IMR-90 (cell line): Measurements from ENCODE around the gene ZC3H7B. TPM values are rescaled to one million over a fixed set of nuclear protein-coding genes. Genes with fewer than 3 reads are reported as not detected.

ENCODE experiments used
- ATAC-seq: fragments of 200-7000 bp; cut with Tn5 transposase; 2 replicates; pipeline ENCODE4 v1.9.1; 2020; ENCODE audit warnings: low read depth, mild to moderate bottlenecking, moderate library complexity
- BruUV-seq: library from RNA; stranded (reverse); fragments of 400-500 nt; replicated peaks from 2 replicates; lab custom pipeline; 2021; lab: Mats Ljungman, UMichigan
- CTCF ChIA-PET: fragments of 300-600 bp; formaldehyde crosslinking; extraction: SDS; loops from one replicate; lab custom pipeline; 2021; ENCODE audit warnings: antibody characterized with exemption; lab: Yijun Ruan, JAX
- POLR2A ChIA-PET: fragments of 300-600 bp; sonication (Branson Sonifier 250); formaldehyde crosslinking; loops from one replicate; lab custom pipeline; 2022; ENCODE audit warnings: antibody characterized with exemption; ENCODE audit not compliant: unreplicated experiment; lab: Charles Lee
- DNase-seq: peaks from one replicate; pipeline ENCODE4 v3.0.0; 2013
- H2AFZ ChIP-seq: replicated peaks from 2 replicates; pipeline ENCODE3; 2013; ENCODE audit warnings: low read length, mild to moderate bottlenecking; ENCODE audit not compliant: poor library complexity
- H2AK5ac ChIP-seq: 2 replicates; pipeline ENCODE4 v1.6.1; 2013; ENCODE audit warnings: low read depth, low read length, inconsistent platforms
- H2AK9ac ChIP-seq: replicated peaks from 2 replicates; pipeline ENCODE3; 2013; ENCODE audit warnings: mild to moderate bottlenecking, low read depth, low read length, moderate library complexity; ENCODE audit not compliant: poor library complexity
- H2BK120ac ChIP-seq: 2 replicates; pipeline ENCODE4 v1.6.1; 2013; ENCODE audit warnings: low read depth, low read length, inconsistent platforms
- H2BK15ac ChIP-seq: 3 replicates; pipeline ENCODE4 v1.6.1; 2013; ENCODE audit warnings: low read depth, low read length, inconsistent platforms
- H2BK20ac ChIP-seq: 2 replicates; pipeline ENCODE4 v1.6.1; 2013; ENCODE audit warnings: low read depth, mild to moderate bottlenecking, inconsistent platforms, low read length, moderate library complexity
- H2BK5ac ChIP-seq: 2 replicates; pipeline ENCODE4 v1.6.1; 2013; ENCODE audit warnings: mild to moderate bottlenecking, low read depth, low read length, inconsistent platforms; ENCODE audit not compliant: poor library complexity, severe bottlenecking
- H3K14ac ChIP-seq: replicated peaks from 2 replicates; pipeline ENCODE4 v1.6.1; 2013; ENCODE audit warnings: low read depth, low read length, inconsistent platforms
- H3K18ac ChIP-seq: 2 replicates; pipeline ENCODE4 v1.6.1; 2013; ENCODE audit warnings: low read depth, low read length, control low read depth
- H3K23ac ChIP-seq: 2 replicates; pipeline ENCODE4 v1.6.1; 2013; ENCODE audit warnings: low read depth, low read length, inconsistent platforms
- H3K27ac ChIP-seq: 2 replicates; pipeline ENCODE4 v1.5.1; 2013; ENCODE audit warnings: mild to moderate bottlenecking, control low read depth, low read length; ENCODE audit not compliant: insufficient read depth
- H3K27me3 ChIP-seq: 2 replicates; pipeline ENCODE4 v1.6.1; 2013; ENCODE audit warnings: low read length; ENCODE audit not compliant: control insufficient read depth, insufficient read depth
- H3K36me3 ChIP-seq: 2 replicates; pipeline ENCODE4 v1.6.1; 2013; ENCODE audit warnings: low read length, mixed read lengths; ENCODE audit not compliant: control insufficient read depth, insufficient read depth
- H3K4ac ChIP-seq: 2 replicates; pipeline ENCODE4 v1.6.1; 2013; ENCODE audit warnings: low read depth, low read length, inconsistent platforms
- H3K4me1 ChIP-seq: 2 replicates; pipeline ENCODE4 v1.6.1; 2013; ENCODE audit warnings: low read length, mixed read lengths; ENCODE audit not compliant: control insufficient read depth, insufficient read depth
- H3K4me2 ChIP-seq: 2 replicates; pipeline ENCODE4 v1.6.1; 2013; ENCODE audit warnings: low read depth, mild to moderate bottlenecking, control low read depth, low read length, moderate library complexity
- H3K4me3 ChIP-seq: 2 replicates; pipeline ENCODE4 v1.5.1; 2013; ENCODE audit warnings: low read depth, mild to moderate bottlenecking, control low read depth, low read length, moderate library complexity; ENCODE audit not compliant: insufficient read depth
- H3K56ac ChIP-seq: 2 replicates; pipeline ENCODE4 v1.6.1; 2013; ENCODE audit warnings: low read length, inconsistent platforms; ENCODE audit not compliant: insufficient read depth; ENCODE audit errors: extremely low read depth
- H3K79me1 ChIP-seq, 2 experiments: 2 replicates each; pipeline ENCODE4 v1.6.1; 2013; ENCODE audit warnings: low read length in 2 of 2, inconsistent platforms in 1 of 2, low read depth in 1 of 2
- H3K9ac ChIP-seq: 2 replicates; pipeline ENCODE4 v1.6.1; 2013; ENCODE audit warnings: low read depth, low read length, control low read depth
- H3K9me1 ChIP-seq: 2 replicates; pipeline ENCODE4 v1.6.1; 2013; ENCODE audit warnings: low read length, inconsistent platforms; ENCODE audit not compliant: insufficient read depth
- H3K9me3 ChIP-seq: 2 replicates; pipeline ENCODE4 v1.6.1; 2013; ENCODE audit warnings: low read length; ENCODE audit not compliant: control insufficient read depth, insufficient read depth
- H4K20me1 ChIP-seq: 2 replicates; pipeline ENCODE4 v1.6.1; 2013; ENCODE audit warnings: low read length, inconsistent platforms; ENCODE audit not compliant: insufficient read depth
- H4K5ac ChIP-seq: 2 replicates; pipeline ENCODE4 v1.6.1; 2013; ENCODE audit warnings: mild to moderate bottlenecking, low read depth, low read length, control low read depth
- H4K8ac ChIP-seq, 2 experiments: 2 replicates each; pipeline ENCODE4 v1.6.1; 2013; ENCODE audit warnings: low read depth in 2 of 2, low read length in 2 of 2, control low read depth in 1 of 2, inconsistent platforms in 1 of 2
- H4K91ac ChIP-seq: 2 replicates; pipeline ENCODE4 v1.6.1; 2013; ENCODE audit warnings: low read depth, low read length, inconsistent platforms; ENCODE audit not compliant: insufficient read depth
- CEBPB ChIP-seq: IDR thresholded peaks from 2 replicates; pipeline ENCODE4 v1.6.1; 2012; ENCODE audit warnings: low read depth, low read length, improper control_type of control experiment
- FOS ChIP-seq: fragments of 150-350 bp; IDR thresholded peaks from 2 replicates; pipeline ENCODE4 v1.6.1; 2016; ENCODE audit warnings: low read depth, low read length
- MAZ ChIP-seq: IDR thresholded peaks from 2 replicates; pipeline ENCODE4 v1.6.1; 2012; ENCODE audit warnings: low read depth, mild to moderate bottlenecking, low read length, improper control_type of control experiment, moderate library complexity, borderline replicate concordance
- MXI1 ChIP-seq: IDR thresholded peaks from 2 replicates; pipeline ENCODE4 v1.6.1; 2012; ENCODE audit warnings: low read depth, mild to moderate bottlenecking, low read length, moderate library complexity, borderline replicate concordance
- RCOR1 ChIP-seq: IDR thresholded peaks from 2 replicates; pipeline ENCODE4 v1.6.1; 2012; ENCODE audit warnings: mild to moderate bottlenecking, low read length, improper control_type of control experiment; ENCODE audit not compliant: insufficient replicate concordance
- RFX5 ChIP-seq: IDR thresholded peaks from 2 replicates; pipeline ENCODE4 v1.8.0; 2012; ENCODE audit warnings: low read depth, mild to moderate bottlenecking, low read length, moderate library complexity
- SMC3 ChIP-seq: fragments of 150-350 bp; IDR thresholded peaks from 2 replicates; pipeline ENCODE4 v1.6.1; 2016; ENCODE audit warnings: low read depth, mild to moderate bottlenecking, antibody characterized with exemption, low read length, moderate library complexity
- WGBS, 2 experiments: methylation state at CpG; one replicate each; pipeline versions ENCODE4 v1.1.5 to v1.1.7; 2013; ENCODE audit warnings: missing lambda C conversion rate in 2 of 2; ENCODE audit not compliant: insufficient read length in 1 of 2; ENCODE audit errors: extremely low coverage in 2 of 2; 5-methylcytosine and 5-hydroxymethylcytosine counted together
- dilution Hi-C: fragments of 300-500 bp; cut with HindIII; formaldehyde crosslinking; loops from one replicate; pipeline ENCODE4 v1.14.3; 2018; ENCODE audit warnings: low sequenced_read_pairs; ENCODE audit not compliant: unreplicated experiment
- in situ Hi-C: fragments of 300-500 bp; cut with MboI; formaldehyde crosslinking; loops from 3 replicates; pipeline ENCODE4 v1.14.3; 2019; ENCODE audit warnings: low sequenced_read_pairs, inconsistent platforms, mixed read lengths
- intact Hi-C: fragments of 100-400 bp; cut with micrococcal nuclease; formaldehyde crosslinking; loops from 2 replicates; pipeline ENCODE4 v1.10.0; 2022
- polyA plus RNA-seq, 3 experiments: library from polyadenylated mRNA; depleted of rRNA; stranded (reverse); fragments of >200 nt; gene quantifications; 2 replicates each; pipeline ENCODE4 v1.2.3, GENCODE V29; 2012; ENCODE audit warnings: low replicate concordance in 1 of 3
- total RNA-seq: library from RNA; depleted of rRNA; stranded (reverse); fragments of >200 nt; gene quantifications from 2 replicates; pipeline ENCODE4 v1.2.3, GENCODE V29; 2012
- TF ChIP-seq, protein P1 (sequence below): conservative IDR thresholded peaks from 2 replicates; pipeline ENCODE4 v1.5.1; 2012; ENCODE audit warnings: mild to moderate bottlenecking, low read depth, low read length, improper control_type of control experiment

ZC3H7B gene
- total and polyA plus RNA-seq, 2 of the 4 experiments (the other 2 are of a cell fraction): 37.6 to 72.3 TPM

DNA sequence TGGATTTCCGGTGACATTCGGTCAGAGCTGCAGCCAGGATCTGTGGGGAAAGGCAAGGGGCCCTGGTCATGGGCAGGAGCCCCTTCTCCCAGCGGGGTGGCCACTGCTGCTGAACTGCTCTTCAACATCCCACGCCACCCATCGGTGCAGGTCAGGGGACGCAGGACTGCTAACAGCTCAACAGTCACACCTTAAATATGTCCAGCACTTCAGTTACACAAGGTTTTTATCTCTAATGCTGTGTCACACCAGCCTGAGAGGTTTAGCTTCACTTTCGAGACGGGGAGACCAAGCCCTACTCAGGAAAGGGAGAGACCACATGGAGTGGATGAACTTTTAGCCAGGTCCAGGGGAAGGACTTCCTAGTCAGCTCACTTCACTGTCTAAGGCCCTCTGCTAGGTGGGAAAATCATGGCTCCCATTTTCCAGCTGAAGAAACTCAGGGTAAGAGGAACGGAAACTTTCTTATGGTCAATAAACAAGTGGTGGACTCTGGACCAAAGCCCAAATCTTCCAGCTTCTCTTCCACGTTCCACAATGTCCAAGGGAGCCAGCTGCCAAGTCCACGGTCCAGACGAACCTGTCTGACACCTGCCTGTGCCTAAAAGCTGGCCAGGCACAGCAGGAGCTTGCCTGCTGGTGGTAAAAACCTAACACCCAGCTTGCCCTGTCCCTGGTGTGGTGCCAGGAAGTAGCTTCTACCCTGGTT, 39.6 kb upstream of the ZC3H7B start:
- DNase-seq (no peak), ATAC-seq (no peak)
- no peak overlapping the region for H2BK5ac ChIP-seq
- H4K5ac ChIP-seq: no peak overlapping the region
- WGBS, 2 experiments: 86% methylated on average over 5 of the region's 12 CpGs; no CpG with 5 or more reads in 1 of the 2 experiments
- no peak overlapping the region for H3K4me3 ChIP-seq
- no peak overlapping the region for H3K27ac ChIP-seq
- H3K9ac ChIP-seq: no peak overlapping the region
- H2AK9ac ChIP-seq: no peak overlapping the region
- in situ Hi-C loops (no loop called here), dilution Hi-C loops (no loop called here), intact Hi-C loops (no loop called here)
- no peak overlapping the region for H2AK5ac ChIP-seq
- H4K20me1 ChIP-seq: peaks cover 41% of the 10 kb centered on the region
- H4K8ac ChIP-seq: 0 out of 4 replicates have a peak overlapping the region, but pooled peaks of 1 of the 2 experiments have one; percentile 5
- no peaks in the 10 kb centered on the region for H3K27me3 ChIP-seq
- no peak overlapping the region for H3K4me2 ChIP-seq
- peak overlapping the region; percentile 47; the same call in 1 of the 2 replicates for H2BK120ac ChIP-seq
- H2BK20ac ChIP-seq: no peak overlapping the region
- H3K4me1 ChIP-seq: peaks cover 8% of the 10 kb centered on the region
- no peaks in the 10 kb centered on the region for H3K9me3 ChIP-seq
- H3K9me1 ChIP-seq: peaks cover 31% of the 10 kb centered on the region
- no peak overlapping the region for H2AFZ ChIP-seq
- CTCF ChIA-PET: no interaction called here
- 0 out of 2 replicates have a peak overlapping the region, but pooled peaks have one; percentile 31 for H3K23ac ChIP-seq
- TF ChIP-seq RCOR1: no peak
- TF ChIP-seq CEBPB: no peak
- TF ChIP-seq RFX5: no peak
- no peak for TF ChIP-seq MXI1
- TF ChIP-seq MAZ: no peak
- TF ChIP-seq, protein P1, sequence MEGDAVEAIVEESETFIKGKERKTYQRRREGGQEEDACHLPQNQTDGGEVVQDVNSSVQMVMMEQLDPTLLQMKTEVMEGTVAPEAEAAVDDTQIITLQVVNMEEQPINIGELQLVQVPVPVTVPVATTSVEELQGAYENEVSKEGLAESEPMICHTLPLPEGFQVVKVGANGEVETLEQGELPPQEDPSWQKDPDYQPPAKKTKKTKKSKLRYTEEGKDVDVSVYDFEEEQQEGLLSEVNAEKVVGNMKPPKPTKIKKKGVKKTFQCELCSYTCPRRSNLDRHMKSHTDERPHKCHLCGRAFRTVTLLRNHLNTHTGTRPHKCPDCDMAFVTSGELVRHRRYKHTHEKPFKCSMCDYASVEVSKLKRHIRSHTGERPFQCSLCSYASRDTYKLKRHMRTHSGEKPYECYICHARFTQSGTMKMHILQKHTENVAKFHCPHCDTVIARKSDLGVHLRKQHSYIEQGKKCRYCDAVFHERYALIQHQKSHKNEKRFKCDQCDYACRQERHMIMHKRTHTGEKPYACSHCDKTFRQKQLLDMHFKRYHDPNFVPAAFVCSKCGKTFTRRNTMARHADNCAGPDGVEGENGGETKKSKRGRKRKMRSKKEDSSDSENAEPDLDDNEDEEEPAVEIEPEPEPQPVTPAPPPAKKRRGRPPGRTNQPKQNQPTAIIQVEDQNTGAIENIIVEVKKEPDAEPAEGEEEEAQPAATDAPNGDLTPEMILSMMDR: no peak
- TF ChIP-seq SMC3: no peak
- no peak for TF ChIP-seq FOS
- no peak overlapping the region for H4K91ac ChIP-seq
- H3K14ac ChIP-seq: no peak overlapping the region; the same call in 1 of the 2 replicates
- peaks cover 80% of the 10 kb centered on the region for H3K36me3 ChIP-seq
- no TSS peak for BruUV-seq
- no peak overlapping the region; the same call in 1 of the 2 replicates for H3K4ac ChIP-seq
- H2BK15ac ChIP-seq: no peak overlapping the region
- H3K56ac ChIP-seq: no peak overlapping the region
- POLR2A ChIA-PET: no interaction called here
- peaks cover 56 to 86% of the 10 kb centered on the region in 2 experiments for H3K79me1 ChIP-seq
- no peak overlapping the region for H3K18ac ChIP-seq
